T-helper 2 cell treated with Interferon-gamma antibody and Interleukin-4, amounts not matched to agents 5 μg/mL and 100 μg/mL, for 36 hours (primary cell): Measurements from ENCODE around the gene UGT1A5.

Experiments used
- DNase-seq: peaks from one replicate; pipeline ENCODE4 v3.0.0; 2021; ENCODE audit warnings: low spot score
- H3K27ac Mint-ChIP-seq: one replicate; pipeline ENCODE4 v1.8.0; 2021; ENCODE audit warnings: mild to moderate bottlenecking, mixed read lengths
- H3K27me3 Mint-ChIP-seq: one replicate; pipeline ENCODE4 v1.8.0; 2021; ENCODE audit warnings: low read depth, mixed read lengths
- H3K36me3 Mint-ChIP-seq: one replicate; pipeline ENCODE4 v1.8.0; 2021; ENCODE audit warnings: low read depth, mixed read lengths
- H3K4me1 Mint-ChIP-seq: one replicate; pipeline ENCODE4 v1.8.0; 2021; ENCODE audit warnings: low read depth, mixed read lengths
- H3K4me3 Mint-ChIP-seq: one replicate; pipeline ENCODE4 v1.8.0; 2022; ENCODE audit warnings: mild to moderate bottlenecking, moderate library complexity, mixed read lengths
- H3K9me3 Mint-ChIP-seq: one replicate; pipeline ENCODE4 v1.8.0; 2021; ENCODE audit warnings: mixed read lengths

The UGT1A5 gene

DNA sequence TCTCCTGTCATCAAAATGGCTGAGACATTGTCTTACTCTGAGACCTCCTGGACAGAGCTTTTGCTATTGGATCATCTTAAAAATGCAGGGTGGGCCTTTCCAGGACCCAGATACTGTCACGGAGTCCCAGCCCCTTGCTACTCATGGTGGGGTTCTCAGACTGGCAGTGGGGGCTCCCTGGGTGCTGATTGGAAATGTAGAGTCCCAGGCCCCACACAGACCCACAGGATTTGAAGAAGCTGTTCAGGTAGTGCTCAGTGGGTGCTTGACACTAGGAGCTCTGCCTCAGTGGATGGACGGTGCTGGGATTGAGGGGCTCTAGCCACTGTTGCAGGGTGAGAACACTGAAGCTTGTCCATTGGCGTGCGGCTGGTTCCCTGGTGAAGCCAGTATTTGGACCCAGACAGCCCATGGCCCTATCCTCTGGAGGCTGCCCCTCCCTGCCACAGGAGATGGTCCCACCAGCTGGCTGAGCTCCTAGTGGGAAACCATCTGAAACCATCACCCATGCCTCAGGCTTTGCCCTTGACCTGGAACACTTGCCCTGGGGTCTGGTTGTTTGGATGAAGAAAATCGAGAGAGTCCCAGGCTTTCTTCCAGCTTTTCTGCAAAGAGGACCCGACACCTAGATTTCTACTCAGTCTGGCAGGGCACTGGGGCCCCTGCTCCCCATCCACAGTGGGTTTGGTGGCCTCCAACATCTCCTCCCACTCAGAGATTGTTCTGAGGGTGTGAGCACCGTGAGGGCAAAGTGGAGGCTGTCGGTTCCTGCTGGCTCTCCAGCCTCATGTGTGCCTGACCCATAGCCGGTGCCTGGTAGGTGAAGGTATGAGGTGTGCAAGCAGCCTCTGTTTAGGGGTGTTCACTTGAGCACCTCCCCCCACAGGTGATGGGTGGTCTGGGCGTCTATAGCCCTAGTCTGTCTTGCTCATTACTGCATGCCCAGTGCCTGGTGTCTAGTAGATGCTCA, 95.5 kb downstream of the UGT1A5 start:
- no peak overlapping the region for H3K27ac Mint-ChIP-seq
- H3K36me3 Mint-ChIP-seq = no peaks in the 10 kb centered on the region
- H3K27me3 Mint-ChIP-seq = peaks cover 4% of the 10 kb centered on the region

DNA sequence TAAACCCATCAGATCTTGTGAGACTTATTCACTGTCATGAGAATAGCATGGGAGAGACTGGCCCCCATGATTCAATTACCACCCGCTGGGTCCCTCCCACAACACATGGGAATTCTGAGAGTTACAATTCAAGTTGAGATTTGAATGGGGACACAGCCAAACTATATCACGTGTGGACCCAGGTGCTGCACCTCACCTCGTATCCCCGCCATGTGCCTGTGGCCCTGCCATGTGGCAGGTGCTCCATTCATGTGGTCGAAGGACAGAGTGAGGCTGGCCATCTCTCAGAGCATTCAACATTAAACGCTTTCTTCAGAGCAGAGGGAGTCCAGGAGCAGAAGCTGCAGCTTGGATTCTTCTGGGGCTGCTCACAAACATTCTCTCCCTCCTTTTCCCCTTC, 97.7 kb downstream of the UGT1A5 start:
- H3K4me3 Mint-ChIP-seq = no peak overlapping the region
- H3K27ac Mint-ChIP-seq = no peak overlapping the region
- peaks cover 5% of the 10 kb centered on the region for H3K27me3 Mint-ChIP-seq
- H3K4me1 Mint-ChIP-seq = no peaks in the 10 kb centered on the region
- no peaks in the 10 kb centered on the region for H3K36me3 Mint-ChIP-seq
- DNase-seq = no peak
- no peaks in the 10 kb centered on the region for H3K9me3 Mint-ChIP-seq

More for the DNA sequence above, 95.5 kb downstream of the UGT1A5 start:
- Mint-ChIP-seq H3K9me3 (no peaks in the 10 kb centered on the region), H3K4me3 (no peak overlapping the region), H3K4me1 (no peaks in the 10 kb centered on the region)
- no peak for DNase-seq

DNA sequence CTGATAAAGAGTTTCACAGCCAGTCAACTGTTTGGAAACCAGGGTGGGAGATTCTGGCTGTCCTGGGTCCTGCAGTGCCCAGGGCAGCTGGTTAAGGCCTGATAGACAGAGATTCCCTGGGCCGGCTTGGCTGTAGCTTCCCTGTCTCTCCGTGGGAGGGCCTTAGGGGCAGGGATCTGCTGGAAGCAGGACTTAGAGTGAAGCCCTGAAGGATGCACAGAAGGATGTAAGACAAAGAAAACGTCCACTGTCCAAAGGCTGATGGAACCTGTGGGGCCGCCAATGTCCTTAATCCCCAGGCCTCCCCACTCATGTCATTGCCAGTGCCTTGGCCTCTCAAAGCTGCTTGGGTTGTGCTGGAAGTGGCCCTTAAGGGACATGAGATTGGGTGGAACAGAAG, 98.4 kb downstream of the UGT1A5 start:
- H3K9me3 Mint-ChIP-seq = no peaks in the 10 kb centered on the region
- H3K36me3 Mint-ChIP-seq = no peaks in the 10 kb centered on the region
- H3K27me3 Mint-ChIP-seq = peaks cover 10% of the 10 kb centered on the region
- no peak overlapping the region for H3K4me3 Mint-ChIP-seq
- H3K27ac Mint-ChIP-seq = no peak overlapping the region
- no peak for DNase-seq
- H3K4me1 Mint-ChIP-seq = no peaks in the 10 kb centered on the region

DNA sequence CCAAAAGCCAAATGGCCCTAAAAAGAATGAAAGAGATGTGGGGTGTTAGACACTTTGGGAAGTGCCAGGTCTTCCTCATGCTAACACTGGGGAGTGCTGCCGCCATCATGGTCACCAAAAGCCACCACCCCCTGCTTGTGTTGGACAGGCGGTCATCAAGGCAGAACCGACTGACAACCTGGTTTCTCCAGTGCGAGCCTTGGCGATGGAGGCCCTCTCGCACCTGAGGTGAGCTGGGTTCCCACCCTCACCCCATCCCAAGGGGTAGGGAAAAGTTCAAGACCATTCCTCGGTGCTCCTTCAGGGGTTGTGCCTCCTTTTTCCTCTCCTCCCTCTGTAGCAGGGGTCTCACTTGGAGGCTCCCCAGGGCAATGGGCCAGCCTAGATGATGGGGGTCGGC, 99.0 kb downstream of the UGT1A5 start:
- Mint-ChIP-seq H3K9me3 (no peaks in the 10 kb centered on the region), H3K36me3 (no peaks in the 10 kb centered on the region), H3K27ac (no peak overlapping the region), H3K4me1 (no peaks in the 10 kb centered on the region), H3K27me3 (peaks cover 10% of the 10 kb centered on the region), H3K4me3 (no peak overlapping the region)
- no peak for DNase-seq

DNA sequence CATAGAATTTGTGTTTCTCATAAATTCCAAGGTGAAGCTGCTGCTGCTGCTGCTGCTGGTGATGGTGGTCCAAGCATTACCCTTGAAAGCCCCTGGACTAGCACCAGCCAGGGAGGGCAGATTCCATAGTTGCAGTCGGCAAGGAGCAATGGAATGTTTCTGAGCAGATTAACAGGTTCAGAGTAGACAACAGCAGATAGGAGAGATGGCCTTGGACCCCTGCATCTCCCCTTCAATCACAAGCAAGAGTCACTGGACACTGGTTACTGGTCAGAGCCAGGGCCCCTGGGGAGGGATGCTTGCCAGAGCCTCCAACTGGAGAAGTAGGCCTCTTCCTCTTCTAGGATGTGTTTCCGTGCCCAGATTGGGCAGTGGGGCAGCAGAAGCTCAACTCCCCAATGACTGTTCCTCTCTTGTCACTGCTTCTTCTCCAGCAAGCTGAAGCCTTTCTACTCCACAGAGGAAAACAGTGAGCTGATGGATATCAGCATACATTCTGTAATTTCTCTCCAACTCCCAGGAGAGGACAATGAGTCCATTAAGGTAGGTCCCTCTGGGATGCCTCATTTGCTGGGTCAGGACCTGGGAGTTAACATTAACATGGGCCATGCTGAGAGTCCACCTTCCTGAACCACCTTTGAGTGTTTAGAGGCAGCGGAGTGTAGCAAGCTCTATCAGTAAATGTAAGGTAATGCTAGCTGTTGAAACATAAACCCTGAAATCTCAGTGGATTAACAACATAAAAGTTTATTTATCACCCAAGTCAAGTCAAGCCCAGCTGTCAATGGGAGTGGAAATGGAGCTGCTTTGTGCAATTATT, 100.7 kb downstream of the UGT1A5 start:
- no peak overlapping the region for H3K27ac Mint-ChIP-seq
- H3K27me3 Mint-ChIP-seq = peaks cover 10% of the 10 kb centered on the region

DNA sequence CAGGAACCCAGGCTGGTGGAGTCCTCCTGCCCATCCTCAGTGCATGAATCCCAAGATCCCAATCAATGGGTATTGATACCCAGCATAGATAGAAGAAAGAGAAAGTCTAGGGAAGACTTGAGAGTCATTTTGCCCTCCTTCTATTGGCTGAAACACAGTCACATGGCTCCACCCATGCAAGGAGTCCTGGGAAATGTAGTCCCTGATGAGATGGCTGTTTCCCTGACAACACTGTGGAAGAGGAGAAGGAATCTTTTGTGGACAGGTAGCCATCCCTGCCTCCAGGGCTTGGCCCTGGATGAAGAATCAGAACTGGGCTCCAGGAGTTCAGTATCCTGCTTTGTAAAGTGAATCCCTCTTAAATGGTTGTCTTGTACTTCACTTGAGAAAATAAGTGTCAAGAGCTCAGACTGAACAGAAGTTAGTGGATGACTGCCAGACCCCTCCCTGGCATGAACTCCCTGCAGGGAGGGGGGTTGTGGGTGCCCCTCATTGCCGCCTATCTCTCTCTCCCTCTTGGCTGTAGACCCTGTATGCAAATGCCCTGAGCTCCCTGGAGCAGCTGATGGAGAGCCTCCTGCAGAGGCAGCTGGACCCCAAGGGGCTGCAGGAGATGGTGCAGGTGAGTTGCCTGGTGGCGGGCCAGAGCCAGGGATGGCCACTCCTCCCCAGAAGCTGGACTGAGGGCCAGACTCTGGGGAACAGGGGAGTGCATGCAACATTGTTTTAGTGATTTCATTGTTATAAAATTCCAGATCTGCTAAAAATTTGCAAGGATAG, 101.5 kb downstream of the UGT1A5 start:
- no peaks in the 10 kb centered on the region for H3K9me3 Mint-ChIP-seq
- no peaks in the 10 kb centered on the region for H3K4me1 Mint-ChIP-seq
- no peak overlapping the region for H3K4me3 Mint-ChIP-seq
- no peaks in the 10 kb centered on the region for H3K36me3 Mint-ChIP-seq
- no peak overlapping the region for H3K27ac Mint-ChIP-seq
- peaks cover 10% of the 10 kb centered on the region for H3K27me3 Mint-ChIP-seq
- no peak for DNase-seq

More for the DNA sequence above, 100.7 kb downstream of the UGT1A5 start:
- no peak for DNase-seq
- no peaks in the 10 kb centered on the region for H3K4me1 Mint-ChIP-seq
- H3K9me3 Mint-ChIP-seq = no peaks in the 10 kb centered on the region
- H3K36me3 Mint-ChIP-seq = no peaks in the 10 kb centered on the region
- H3K4me3 Mint-ChIP-seq = no peak overlapping the region

DNA sequence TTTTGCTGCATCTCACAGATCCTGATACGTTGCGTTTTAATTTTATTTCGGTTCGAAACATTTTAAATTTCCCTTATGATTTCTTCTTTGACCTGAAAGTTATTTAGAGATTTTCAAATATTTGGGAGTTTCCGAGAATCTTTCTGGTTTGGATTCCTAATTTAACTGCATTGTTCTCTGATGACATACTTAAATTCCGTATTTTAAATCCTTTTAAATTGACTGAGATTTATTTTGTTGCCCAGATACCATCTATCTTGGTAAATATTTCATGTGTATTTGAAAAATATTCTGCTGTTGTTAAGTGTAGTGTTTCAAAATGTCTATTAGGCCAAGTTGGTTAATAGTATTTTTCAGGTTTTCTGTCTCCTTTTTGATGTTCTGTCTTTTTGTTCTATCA, 103.2 kb downstream of the UGT1A5 start:
- Mint-ChIP-seq H3K27ac (no peak overlapping the region), H3K9me3 (no peaks in the 10 kb centered on the region), H3K4me3 (no peak overlapping the region), H3K27me3 (peaks cover 10% of the 10 kb centered on the region), H3K36me3 (no peaks in the 10 kb centered on the region), H3K4me1 (no peaks in the 10 kb centered on the region)
- DNase-seq = no peak

DNA sequence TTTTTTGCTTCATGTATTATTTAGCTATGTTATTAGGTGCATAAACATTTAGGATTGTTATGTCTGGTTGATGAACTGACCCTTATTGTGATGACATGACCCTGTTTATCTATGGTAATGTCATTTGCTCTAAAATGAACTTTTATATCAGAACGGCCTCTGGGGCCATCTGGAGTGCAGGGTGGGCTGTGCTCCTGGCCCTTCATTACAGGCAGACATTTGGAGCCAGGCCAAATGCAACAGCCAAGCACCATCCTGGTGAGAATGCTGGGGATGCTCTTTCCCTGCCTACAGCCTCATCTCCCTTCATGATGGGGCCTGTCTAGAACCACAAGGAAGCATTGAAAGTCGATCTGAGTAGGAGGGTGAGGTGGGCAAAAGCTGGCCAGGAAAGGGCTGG, 103.6 kb downstream of the UGT1A5 start:
- no peak overlapping the region for H3K27ac Mint-ChIP-seq
- H3K27me3 Mint-ChIP-seq = peaks cover 10% of the 10 kb centered on the region
- no peak for DNase-seq
- no peak overlapping the region for H3K4me3 Mint-ChIP-seq
- H3K4me1 Mint-ChIP-seq = no peaks in the 10 kb centered on the region
- no peaks in the 10 kb centered on the region for H3K36me3 Mint-ChIP-seq
- H3K9me3 Mint-ChIP-seq = no peaks in the 10 kb centered on the region

DNA sequence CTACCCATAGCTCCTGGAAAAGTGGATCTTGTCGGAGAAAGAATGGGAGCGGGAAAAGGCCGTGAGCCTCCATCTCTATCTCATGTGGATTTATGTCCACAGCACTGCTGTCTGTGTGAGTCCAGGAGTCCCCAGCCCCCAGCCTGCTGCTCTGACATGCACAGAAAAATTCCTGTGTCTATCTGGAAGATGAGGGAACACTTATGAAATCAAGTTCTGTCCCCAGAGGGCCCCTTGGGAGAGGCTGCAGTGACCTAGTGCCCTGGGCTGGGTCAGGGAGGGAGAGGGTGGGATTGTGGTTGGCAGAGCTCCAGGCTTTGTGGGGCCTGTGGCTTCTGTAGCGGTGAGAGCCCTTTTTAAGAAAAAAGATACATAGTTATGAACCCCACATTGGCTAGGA, 104.1 kb downstream of the UGT1A5 start:
- Mint-ChIP-seq H3K4me1 (no peaks in the 10 kb centered on the region), H3K4me3 (no peak overlapping the region), H3K9me3 (no peaks in the 10 kb centered on the region), H3K27me3 (peaks cover 10% of the 10 kb centered on the region), H3K36me3 (no peaks in the 10 kb centered on the region), H3K27ac (no peak overlapping the region)
- no peak for DNase-seq

DNA sequence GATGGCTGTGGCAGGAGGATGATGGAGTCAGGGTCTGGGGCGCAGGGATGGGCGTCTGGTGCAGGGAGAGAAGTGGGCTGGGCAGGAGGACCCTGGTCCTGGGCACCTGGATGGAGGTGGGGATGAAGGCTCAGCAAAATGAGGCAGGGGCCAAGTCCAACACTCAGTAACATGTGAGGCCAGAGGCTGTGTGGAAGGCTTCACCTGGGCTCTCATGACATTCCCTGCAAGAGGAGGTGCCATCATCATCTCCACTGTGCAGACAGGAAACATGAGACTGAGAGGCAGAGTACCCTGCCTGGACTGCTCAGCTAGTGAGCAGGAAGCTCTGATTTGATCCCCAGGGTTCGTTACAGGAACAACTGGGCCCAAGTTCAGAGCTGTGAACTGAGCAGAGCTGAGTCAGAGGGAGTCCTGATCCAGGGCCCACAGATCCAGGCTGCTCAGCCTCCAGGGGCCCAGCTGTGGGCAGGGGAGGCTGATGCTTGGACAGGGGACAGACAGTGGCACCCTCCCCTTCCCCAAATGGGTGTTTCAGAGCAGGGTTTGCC, 104.7 kb downstream of the UGT1A5 start:
- H3K4me1 Mint-ChIP-seq = no peaks in the 10 kb centered on the region
- no peak overlapping the region for H3K27ac Mint-ChIP-seq
- H3K27me3 Mint-ChIP-seq = peaks cover 10% of the 10 kb centered on the region
- H3K36me3 Mint-ChIP-seq = no peaks in the 10 kb centered on the region
- H3K9me3 Mint-ChIP-seq = no peaks in the 10 kb centered on the region
- no peak overlapping the region for H3K4me3 Mint-ChIP-seq
- DNase-seq = no peak

DNA sequence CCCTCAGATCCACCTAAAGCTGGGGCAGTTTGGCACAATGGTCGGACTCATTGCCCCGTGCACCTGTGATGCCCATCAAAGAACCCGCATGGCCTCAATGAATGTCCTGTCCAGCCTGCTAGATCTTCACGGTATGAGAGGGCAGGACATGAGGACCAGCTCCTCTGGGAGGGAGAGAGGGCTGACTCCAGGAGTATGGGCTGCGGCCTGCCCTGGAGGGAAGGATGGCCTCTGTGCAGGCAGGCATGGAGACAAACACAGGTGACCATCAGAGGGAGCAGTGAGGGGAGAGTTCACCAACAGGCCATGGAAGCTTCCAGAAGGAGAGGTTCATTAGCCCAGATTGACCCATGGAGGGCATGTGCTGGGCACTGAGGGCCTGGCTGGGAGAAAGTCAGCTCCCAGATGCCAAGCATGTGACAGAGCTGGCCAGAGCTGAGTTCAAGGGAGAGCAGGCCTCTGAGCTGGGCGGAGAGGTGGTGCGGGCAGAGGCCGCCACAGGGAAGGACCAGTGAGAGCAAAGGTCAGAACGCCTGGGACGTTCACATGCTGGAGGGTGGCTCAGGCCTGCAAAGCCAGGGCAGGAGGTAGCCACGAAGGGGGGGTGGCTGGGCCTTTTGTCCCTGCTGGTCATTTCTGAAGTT, 105.4 kb downstream of the UGT1A5 start:
- no peak for DNase-seq
- Mint-ChIP-seq H3K36me3 (no peaks in the 10 kb centered on the region), H3K27me3 (peaks cover 10% of the 10 kb centered on the region), H3K4me1 (no peaks in the 10 kb centered on the region), H3K27ac (no peak overlapping the region), H3K4me3 (no peak overlapping the region), H3K9me3 (no peaks in the 10 kb centered on the region)

DNA sequence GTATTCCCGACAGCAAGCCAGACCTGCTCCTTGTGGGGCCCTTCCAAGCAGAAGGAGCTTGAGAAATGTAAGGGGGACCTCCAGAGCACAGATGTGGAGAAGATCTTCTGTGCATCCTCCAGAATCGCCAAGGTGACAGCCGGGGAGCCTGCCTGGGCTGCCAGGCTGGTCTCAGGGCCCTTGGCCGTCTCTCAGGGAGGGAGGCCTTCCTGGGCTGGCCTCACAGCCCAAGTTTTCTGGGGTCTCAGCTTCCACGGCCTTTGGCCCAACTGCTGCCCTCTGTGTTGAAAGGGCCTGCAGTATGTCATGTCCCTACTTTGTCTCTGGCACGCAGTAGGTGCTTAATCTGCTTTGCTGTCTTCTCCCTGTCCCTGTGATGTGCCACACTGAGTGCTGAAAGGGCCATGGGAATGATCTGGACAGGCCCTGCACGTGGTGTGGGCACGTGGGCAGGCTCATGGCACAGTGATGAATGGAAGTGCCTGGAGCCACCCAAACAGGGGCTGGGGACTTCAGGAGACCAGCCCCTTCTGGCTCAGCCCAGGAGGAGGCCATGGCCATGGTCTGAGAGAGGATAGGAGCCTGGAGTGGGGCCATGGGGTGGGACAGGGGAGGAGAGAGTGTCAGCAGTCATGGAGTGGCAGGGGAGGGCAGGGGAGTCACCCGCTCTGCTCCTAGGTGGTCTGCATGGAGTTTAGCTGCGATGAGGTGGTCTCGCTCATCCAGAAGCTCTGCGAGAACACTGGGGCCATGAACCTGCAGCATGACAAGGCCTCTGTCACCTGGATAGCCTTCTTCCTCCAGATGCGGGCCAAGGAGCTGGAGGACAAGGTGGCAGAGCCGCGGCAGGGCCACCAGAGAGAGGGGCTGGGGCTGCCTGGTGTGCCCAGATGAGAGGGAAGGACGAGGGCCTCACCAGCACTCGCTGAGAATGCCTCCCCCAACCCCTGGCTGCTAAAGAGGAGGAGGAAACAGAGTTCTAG, 106.2 kb downstream of the UGT1A5 start:
- DNase-seq = no peak
- Mint-ChIP-seq H3K4me3 (no peak overlapping the region), H3K27me3 (peaks cover 10% of the 10 kb centered on the region), H3K4me1 (no peaks in the 10 kb centered on the region), H3K9me3 (no peaks in the 10 kb centered on the region), H3K36me3 (no peaks in the 10 kb centered on the region), H3K27ac (no peak overlapping the region)
